IMR-90 (cell line): Measurements from ENCODE around the gene PALLD. TPM values are rescaled to one million over a fixed set of nuclear protein-coding genes. Genes with fewer than 3 reads are reported as not detected.
"Not testable (repeated sequence)": the region's sequence is repeated elsewhere in the genome, so short reads cannot be mapped to it uniquely, and the experiment has no call there.

Source experiments
- ATAC-seq: fragments of 200-7000 bp; cut with Tn5 transposase; 2 replicates; pipeline ENCODE4 v1.9.1; 2020; ENCODE audit warnings: low read depth, mild to moderate bottlenecking, moderate library complexity
- BruUV-seq: library from RNA; stranded (reverse); fragments of 400-500 nt; replicated peaks from 2 replicates; lab custom pipeline; 2021; lab: Mats Ljungman, UMichigan
- CTCF ChIA-PET: fragments of 300-600 bp; formaldehyde crosslinking; extraction: SDS; loops from one replicate; lab custom pipeline; 2021; ENCODE audit warnings: antibody characterized with exemption; lab: Yijun Ruan, JAX
- POLR2A ChIA-PET: fragments of 300-600 bp; sonication (Branson Sonifier 250); formaldehyde crosslinking; loops from one replicate; lab custom pipeline; 2022; ENCODE audit warnings: antibody characterized with exemption; ENCODE audit not compliant: unreplicated experiment; lab: Charles Lee
- DNase-seq: peaks from one replicate; pipeline ENCODE4 v3.0.0; 2013
- H2AFZ ChIP-seq: replicated peaks from 2 replicates; pipeline ENCODE3; 2013; ENCODE audit warnings: low read length, mild to moderate bottlenecking; ENCODE audit not compliant: poor library complexity
- H2AK5ac ChIP-seq: 2 replicates; pipeline ENCODE4 v1.6.1; 2013; ENCODE audit warnings: low read depth, low read length, inconsistent platforms
- H2AK9ac ChIP-seq: replicated peaks from 2 replicates; pipeline ENCODE3; 2013; ENCODE audit warnings: mild to moderate bottlenecking, low read depth, low read length, moderate library complexity; ENCODE audit not compliant: poor library complexity
- H2BK120ac ChIP-seq: 2 replicates; pipeline ENCODE4 v1.6.1; 2013; ENCODE audit warnings: low read depth, low read length, inconsistent platforms
- H2BK15ac ChIP-seq: 3 replicates; pipeline ENCODE4 v1.6.1; 2013; ENCODE audit warnings: low read depth, low read length, inconsistent platforms
- H2BK20ac ChIP-seq: 2 replicates; pipeline ENCODE4 v1.6.1; 2013; ENCODE audit warnings: low read depth, mild to moderate bottlenecking, inconsistent platforms, low read length, moderate library complexity
- H2BK5ac ChIP-seq: 2 replicates; pipeline ENCODE4 v1.6.1; 2013; ENCODE audit warnings: mild to moderate bottlenecking, low read depth, low read length, inconsistent platforms; ENCODE audit not compliant: poor library complexity, severe bottlenecking
- H3K14ac ChIP-seq: replicated peaks from 2 replicates; pipeline ENCODE4 v1.6.1; 2013; ENCODE audit warnings: low read depth, low read length, inconsistent platforms
- H3K18ac ChIP-seq: 2 replicates; pipeline ENCODE4 v1.6.1; 2013; ENCODE audit warnings: low read depth, low read length, control low read depth
- H3K23ac ChIP-seq: 2 replicates; pipeline ENCODE4 v1.6.1; 2013; ENCODE audit warnings: low read depth, low read length, inconsistent platforms
- H3K27ac ChIP-seq: 2 replicates; pipeline ENCODE4 v1.5.1; 2013; ENCODE audit warnings: mild to moderate bottlenecking, control low read depth, low read length; ENCODE audit not compliant: insufficient read depth
- H3K27me3 ChIP-seq: 2 replicates; pipeline ENCODE4 v1.6.1; 2013; ENCODE audit warnings: low read length; ENCODE audit not compliant: control insufficient read depth, insufficient read depth
- H3K36me3 ChIP-seq: 2 replicates; pipeline ENCODE4 v1.6.1; 2013; ENCODE audit warnings: low read length, mixed read lengths; ENCODE audit not compliant: control insufficient read depth, insufficient read depth
- H3K4ac ChIP-seq: 2 replicates; pipeline ENCODE4 v1.6.1; 2013; ENCODE audit warnings: low read depth, low read length, inconsistent platforms
- H3K4me1 ChIP-seq: 2 replicates; pipeline ENCODE4 v1.6.1; 2013; ENCODE audit warnings: low read length, mixed read lengths; ENCODE audit not compliant: control insufficient read depth, insufficient read depth
- H3K4me2 ChIP-seq: 2 replicates; pipeline ENCODE4 v1.6.1; 2013; ENCODE audit warnings: low read depth, mild to moderate bottlenecking, control low read depth, low read length, moderate library complexity
- H3K4me3 ChIP-seq: 2 replicates; pipeline ENCODE4 v1.5.1; 2013; ENCODE audit warnings: low read depth, mild to moderate bottlenecking, control low read depth, low read length, moderate library complexity; ENCODE audit not compliant: insufficient read depth
- H3K56ac ChIP-seq: 2 replicates; pipeline ENCODE4 v1.6.1; 2013; ENCODE audit warnings: low read length, inconsistent platforms; ENCODE audit not compliant: insufficient read depth; ENCODE audit errors: extremely low read depth
- H3K79me1 ChIP-seq, 2 experiments: 2 replicates each; pipeline ENCODE4 v1.6.1; 2013; ENCODE audit warnings: low read length in 2 of 2, inconsistent platforms in 1 of 2, low read depth in 1 of 2
- H3K9ac ChIP-seq: 2 replicates; pipeline ENCODE4 v1.6.1; 2013; ENCODE audit warnings: low read depth, low read length, control low read depth
- H3K9me1 ChIP-seq: 2 replicates; pipeline ENCODE4 v1.6.1; 2013; ENCODE audit warnings: low read length, inconsistent platforms; ENCODE audit not compliant: insufficient read depth
- H3K9me3 ChIP-seq: 2 replicates; pipeline ENCODE4 v1.6.1; 2013; ENCODE audit warnings: low read length; ENCODE audit not compliant: control insufficient read depth, insufficient read depth
- H4K20me1 ChIP-seq: 2 replicates; pipeline ENCODE4 v1.6.1; 2013; ENCODE audit warnings: low read length, inconsistent platforms; ENCODE audit not compliant: insufficient read depth
- H4K5ac ChIP-seq: 2 replicates; pipeline ENCODE4 v1.6.1; 2013; ENCODE audit warnings: mild to moderate bottlenecking, low read depth, low read length, control low read depth
- H4K8ac ChIP-seq, 2 experiments: 2 replicates each; pipeline ENCODE4 v1.6.1; 2013; ENCODE audit warnings: low read depth in 2 of 2, low read length in 2 of 2, control low read depth in 1 of 2, inconsistent platforms in 1 of 2
- H4K91ac ChIP-seq: 2 replicates; pipeline ENCODE4 v1.6.1; 2013; ENCODE audit warnings: low read depth, low read length, inconsistent platforms; ENCODE audit not compliant: insufficient read depth
- WGBS, 2 experiments: methylation state at CpG; one replicate each; pipeline versions ENCODE4 v1.1.5 to v1.1.7; 2013; ENCODE audit warnings: missing lambda C conversion rate in 2 of 2; ENCODE audit not compliant: insufficient read length in 1 of 2; ENCODE audit errors: extremely low coverage in 2 of 2; 5-methylcytosine and 5-hydroxymethylcytosine counted together
- dilution Hi-C: fragments of 300-500 bp; cut with HindIII; formaldehyde crosslinking; loops from one replicate; pipeline ENCODE4 v1.14.3; 2018; ENCODE audit warnings: low sequenced_read_pairs; ENCODE audit not compliant: unreplicated experiment
- in situ Hi-C: fragments of 300-500 bp; cut with MboI; formaldehyde crosslinking; loops from 3 replicates; pipeline ENCODE4 v1.14.3; 2019; ENCODE audit warnings: low sequenced_read_pairs, inconsistent platforms, mixed read lengths
- intact Hi-C: fragments of 100-400 bp; cut with micrococcal nuclease; formaldehyde crosslinking; loops from 2 replicates; pipeline ENCODE4 v1.10.0; 2022
- polyA plus RNA-seq, 3 experiments: library from polyadenylated mRNA; depleted of rRNA; stranded (reverse); fragments of >200 nt; gene quantifications; 2 replicates each; pipeline ENCODE4 v1.2.3, GENCODE V29; 2012; ENCODE audit warnings: low replicate concordance in 1 of 3
- total RNA-seq: library from RNA; depleted of rRNA; stranded (reverse); fragments of >200 nt; gene quantifications from 2 replicates; pipeline ENCODE4 v1.2.3, GENCODE V29; 2012

PALLD gene
- total and polyA plus RNA-seq, 2 of the 4 experiments (the other 2 are of a cell fraction), result 91.0 to 91.9 TPM

DNA sequence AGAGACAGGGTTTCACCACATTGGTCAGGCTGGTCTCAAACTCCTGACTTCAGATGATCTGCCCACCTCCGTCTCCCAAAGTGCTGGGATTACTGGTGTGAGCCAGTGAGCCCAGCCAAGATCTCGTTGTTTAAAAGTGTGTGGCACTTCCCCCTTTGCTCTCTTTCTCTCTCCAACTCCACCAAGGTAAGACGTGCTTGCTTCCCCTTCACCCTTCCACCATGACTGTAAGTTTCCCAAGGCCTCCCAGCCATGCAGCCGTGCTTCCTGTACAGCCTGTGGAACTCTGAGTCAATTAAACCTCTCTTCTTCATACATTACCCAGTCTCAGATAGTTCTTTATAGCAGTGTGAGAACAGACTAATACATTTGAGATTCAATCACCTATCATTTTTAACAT lies 309.4 kb downstream of the PALLD start:
- H2BK120ac ChIP-seq, result peak overlapping the region; percentile 50; the same call in 1 of the 2 replicates
- H3K4me2 ChIP-seq, H3K4me3 ChIP-seq, H3K9ac ChIP-seq, H2AK9ac ChIP-seq, H3K4me1 ChIP-seq, intact Hi-C loops, H3K9me1 ChIP-seq, H3K27me3 ChIP-seq, H3K79me1 ChIP-seq, H4K20me1 ChIP-seq, H2AFZ ChIP-seq, H2BK5ac ChIP-seq, H3K23ac ChIP-seq, H3K27ac ChIP-seq, H3K36me3 ChIP-seq, CTCF ChIA-PET, POLR2A ChIA-PET, in situ Hi-C loops, DNase-seq, H4K8ac ChIP-seq, H3K56ac ChIP-seq, H3K9me3 ChIP-seq, H4K5ac ChIP-seq, BruUV-seq, H3K14ac ChIP-seq, dilution Hi-C loops, ATAC-seq: not testable (repeated sequence)
- 94% methylated on average over 2 of the region's 4 CpGs; no CpG with 5 or more reads in 1 of the 2 experiments for WGBS, 2 experiments
- peak overlapping the region; percentile 48; the same call in 1 of the 3 replicates for H2BK15ac ChIP-seq
- peak overlapping the region; percentile 30; the same call in 1 of the 2 replicates for H3K4ac ChIP-seq
- H2BK20ac ChIP-seq, result peak overlapping the region; percentile 40; the same call in 1 of the 2 replicates
- H3K18ac ChIP-seq, result 0 out of 2 replicates have a peak overlapping the region, but pooled peaks have one; percentile 2
- peak overlapping the region; percentile 38; the same call in 1 of the 2 replicates for H4K91ac ChIP-seq
- peak overlapping the region; percentile 64 for H2AK5ac ChIP-seq
